GM23338 (cell line): ENCODE measurements around the gene OXER1. TPM values are rescaled to one million over a fixed set of nuclear protein-coding genes. Genes with fewer than 3 reads are reported as not detected.

ENCODE experiments used
- ATAC-seq: fragments of 200-7000 bp; cut with Tn5 transposase; 3 replicates; pipeline ENCODE4 v1.9.1; 2020
- DNase-seq: peaks from one replicate; pipeline ENCODE4 v3.0.0-alpha.2; 2015; ENCODE audit warnings: low spot score
- H2AFZ ChIP-seq: fragments of 200-600 bp; sonication (generic); 2 replicates; pipeline ENCODE4 v1.8.0; 2016; ENCODE audit warnings: antibody characterized with exemption, mild to moderate bottlenecking, moderate library complexity
- H3F3A ChIP-seq: fragments of 200-600 bp; sonication (generic); replicated peaks from 2 replicates; pipeline ENCODE4 v1.8.0; 2017; ENCODE audit warnings: antibody characterized with exemption, mixed run types, low read depth
- H3K27ac ChIP-seq: fragments of 200-600 bp; sonication (generic); 2 replicates; pipeline ENCODE4 v1.6.1; 2016; ENCODE audit warnings: low read depth
- H3K27me3 ChIP-seq: fragments of 200-600 bp; sonication (generic); 2 replicates; pipeline ENCODE4 v1.8.0; 2016; ENCODE audit warnings: mild to moderate bottlenecking, mixed run types, moderate library complexity; ENCODE audit not compliant: insufficient read depth
- H3K36me3 ChIP-seq: fragments of 200-600 bp; sonication (generic); 2 replicates; pipeline ENCODE4 v1.8.0; 2016; ENCODE audit warnings: mild to moderate bottlenecking; ENCODE audit not compliant: insufficient read depth
- H3K4me1 ChIP-seq: fragments of 200-600 bp; sonication (generic); 2 replicates; pipeline ENCODE4 v1.8.0; 2016; ENCODE audit warnings: mild to moderate bottlenecking, moderate library complexity; ENCODE audit not compliant: insufficient read depth
- H3K4me2 ChIP-seq: fragments of 200-600 bp; sonication (generic); 2 replicates; pipeline ENCODE4 v1.7.1; 2017; ENCODE audit warnings: mixed run types
- H3K4me3 ChIP-seq: fragments of 200-600 bp; sonication (generic); 2 replicates; pipeline ENCODE4 v1.6.1; 2016; ENCODE audit warnings: mixed run types
- H3K79me2 ChIP-seq: fragments of 200-600 bp; sonication (generic); replicated peaks from 2 replicates; pipeline ENCODE4 v1.8.0; 2017; ENCODE audit warnings: mild to moderate bottlenecking; ENCODE audit not compliant: insufficient read depth
- H3K9me2 ChIP-seq: fragments of 200-600 bp; sonication (generic); 2 replicates; pipeline ENCODE4 v1.8.0; 2017; ENCODE audit not compliant: insufficient read depth
- H4K20me1 ChIP-seq: fragments of 200-600 bp; sonication (generic); replicated peaks from 2 replicates; pipeline ENCODE4 v1.8.0; 2017; ENCODE audit warnings: mild to moderate bottlenecking; ENCODE audit not compliant: insufficient read depth
- H3K27ac Mint-ChIP-seq: 2 replicates; pipeline ENCODE4 v1.8.0; 2020; ENCODE audit warnings: inconsistent platforms, mild to moderate bottlenecking, moderate library complexity, mixed read lengths
- H3K27me3 Mint-ChIP-seq: 3 replicates; pipeline ENCODE4 v1.8.0; 2022; ENCODE audit warnings: low read depth, mild to moderate bottlenecking, moderate library complexity, mixed read lengths, inconsistent platforms; ENCODE audit not compliant: insufficient read depth, poor library complexity
- H3K36me3 Mint-ChIP-seq: 3 replicates; pipeline ENCODE4 v1.8.0; 2021; ENCODE audit warnings: low read depth, mild to moderate bottlenecking, inconsistent platforms, moderate library complexity, mixed read lengths
- H3K4me1 Mint-ChIP-seq: 3 replicates; pipeline ENCODE4 v1.8.0; 2020; ENCODE audit warnings: mild to moderate bottlenecking, inconsistent platforms, mixed read lengths
- H3K4me3 Mint-ChIP-seq: 3 replicates; pipeline ENCODE4 v1.8.0; 2021; ENCODE audit warnings: moderate library complexity, mild to moderate bottlenecking, inconsistent platforms, mixed read lengths
- H3K9me3 Mint-ChIP-seq: 3 replicates; pipeline ENCODE4 v1.8.0; 2020; ENCODE audit warnings: moderate library complexity, mild to moderate bottlenecking, inconsistent platforms, mixed read lengths
- CREB1 ChIP-seq: fragments of 250-450 bp; sonication (Bioruptor Pico); IDR thresholded peaks from 2 replicates; pipeline ENCODE4 v1.5.0; 2020; ENCODE audit warnings: low read depth, mild to moderate bottlenecking, moderate library complexity
- CTCF ChIP-seq, 2 experiments: fragments of 200-600 bp in 1 of 2; sonication (generic) in 1 of 2; conservative IDR thresholded peaks; 2 replicates each; pipeline versions ENCODE4 v1.5.1 to v1.6.1; 2016 to 2017; ENCODE audit warnings: antibody characterized with exemption in 2 of 2, low read depth in 2 of 2, mild to moderate bottlenecking in 2 of 2, moderate library complexity in 1 of 2
- ETS1 ChIP-seq: IDR thresholded peaks from 2 replicates; pipeline ENCODE4 v1.6.1; 2016; ENCODE audit warnings: antibody characterized with exemption
- EZH2 ChIP-seq: fragments of 200-600 bp; sonication (generic); IDR thresholded peaks from one replicate; pipeline ENCODE4 v1.8.0; 2017; ENCODE audit warnings: antibody characterized with exemption, mild to moderate bottlenecking, low read depth; ENCODE audit not compliant: unreplicated experiment
- EZH2phosphoT487 ChIP-seq: fragments of 200-600 bp; sonication (generic); IDR thresholded peaks from one replicate; pipeline ENCODE4 v1.8.1; 2018; ENCODE audit warnings: antibody characterized with exemption; ENCODE audit not compliant: unreplicated experiment
- JUNB ChIP-seq: IDR thresholded peaks from one replicate; pipeline ENCODE4 v1.6.1; 2016; ENCODE audit warnings: antibody characterized with exemption; ENCODE audit not compliant: unreplicated experiment
- NANOG ChIP-seq: IDR thresholded peaks from 2 replicates; pipeline ENCODE4 v1.6.1; 2016; ENCODE audit warnings: antibody characterized with exemption, borderline replicate concordance
- POLR2AphosphoS5 ChIP-seq: IDR thresholded peaks from 2 replicates; pipeline ENCODE4 v1.6.1; 2016; ENCODE audit warnings: antibody characterized with exemption, low read depth
- REST ChIP-seq: IDR thresholded peaks from one replicate; pipeline ENCODE4 v1.6.1; 2018; ENCODE audit warnings: antibody characterized with exemption; ENCODE audit not compliant: unreplicated experiment
- STAT1 ChIP-seq: IDR thresholded peaks from one replicate; pipeline ENCODE4 v1.6.1; 2016; ENCODE audit warnings: antibody characterized with exemption; ENCODE audit not compliant: unreplicated experiment
- ZNF114 ChIP-seq: fragments of 250-450 bp; sonication (Bioruptor Pico); IDR thresholded peaks from 2 replicates; pipeline ENCODE4 v1.5.0; 2020; ENCODE audit warnings: mild to moderate bottlenecking, moderate library complexity
- ZNF331 ChIP-seq: fragments of 250-450 bp; sonication (Bioruptor Pico); IDR thresholded peaks from 2 replicates; pipeline ENCODE4 v1.5.0; 2020; ENCODE audit warnings: low read depth, mild to moderate bottlenecking, moderate library complexity
- ZNF462 ChIP-seq: fragments of 250-450 bp; sonication (Bioruptor Pico); IDR thresholded peaks from 2 replicates; pipeline ENCODE4 v1.5.0; 2020; ENCODE audit warnings: mild to moderate bottlenecking, moderate library complexity
- polyA plus RNA-seq: library from polyadenylated mRNA; unstranded; fragments of >200 nt; fragmentation: Nextera tagmentation; extraction: Ambion mirVana; gene quantifications from 2 replicates; pipeline ENCODE4 v1.2.1, GENCODE V29; 2016
- total RNA-seq: library from RNA; depleted of rRNA; stranded (reverse); fragments of >200 nt; shearing (Covaris generic); gene quantifications from 2 replicates; pipeline ENCODE4 v1.2.3, GENCODE V29; 2014

OXER1 gene
- total and polyA plus RNA-seq, 2 experiments from 2014 or later = 0.69 to 1.5 TPM

- H3K27me3 ChIP-seq = no peaks in the 10 kb centered on the region
- no peak for DNase-seq
- no peak overlapping the region for H3K4me3 Mint-ChIP-seq
- no peaks in the 10 kb centered on the region for H4K20me1 ChIP-seq
- no peaks in the 10 kb centered on the region for H3K9me3 Mint-ChIP-seq
- H2AFZ ChIP-seq = no peak overlapping the region
- no peak overlapping the region for H3K4me3 ChIP-seq
- H3K27ac ChIP-seq = no peak overlapping the region
- no peaks in the 10 kb centered on the region for H3K79me2 ChIP-seq
- no peak overlapping the region for H3K27ac Mint-ChIP-seq
- no peak overlapping the region for H3K4me2 ChIP-seq
- TF ChIP-seq REST = no peak
- no peak for TF ChIP-seq CTCF (conservative IDR thresholded peaks at IDR 0.05; ENCODE audit: low read depth in 2 of 2)
- TF ChIP-seq EZH2 = no peak
- TF ChIP-seq STAT1 = no peak
- TF ChIP-seq CREB1 (CRISPR knock-in tag) = no peak
- TF ChIP-seq POLR2AphosphoS5 = no peak
- no peak for TF ChIP-seq EZH2phosphoT487
- TF ChIP-seq ZNF462 (CRISPR knock-in tag) = no peak
- TF ChIP-seq ZNF331 (CRISPR knock-in tag) = no peak
- TF ChIP-seq NANOG = no peak
- TF ChIP-seq ZNF114 (CRISPR knock-in tag) = no peak
- no peak for TF ChIP-seq JUNB
- no peak for TF ChIP-seq ETS1
- no peaks in the 10 kb centered on the region for H3K9me2 ChIP-seq
- no peaks in the 10 kb centered on the region for H3F3A ChIP-seq
- H3K4me1 Mint-ChIP-seq = peaks cover 13% of the 10 kb centered on the region
- peaks cover 8% of the 10 kb centered on the region for H3K27me3 Mint-ChIP-seq
- no peaks in the 10 kb centered on the region for H3K36me3 ChIP-seq
- no peak for ATAC-seq
- 0 out of 2 replicates have a peak, but pooled peaks cover 6% of the 10 kb centered on the region for H3K4me1 ChIP-seq
- no peaks in the 10 kb centered on the region; the same call in 2 of the 3 replicates for H3K36me3 Mint-ChIP-seq
Observed at GRCh38 chr2:42754021-42754775, 9.7 kb downstream of the OXER1 start.
